Hepatocyte (in vitro differentiated cells): ENCODE results near the gene DLG2. TPM values are rescaled to one million over a fixed set of nuclear protein-coding genes. Genes with fewer than 3 reads are reported as not detected.
"Not testable (repeated sequence)": the region's sequence is repeated elsewhere in the genome, so short reads cannot be mapped to it uniquely, and the experiment has no call there.

Source experiments
- DNase-seq: peaks from one replicate; pipeline ENCODE4 v3.0.0-alpha.2; 2016; ENCODE audit warnings: low spot score
- H2AFZ ChIP-seq: fragments of 200-600 bp; sonication (generic); 2 replicates; pipeline ENCODE4 v1.6.0; 2016; ENCODE audit warnings: antibody characterized with exemption, mild to moderate bottlenecking
- H3K27ac ChIP-seq: fragments of 200-600 bp; sonication (generic); 2 replicates; pipeline ENCODE4 v1.5.1; 2016; ENCODE audit warnings: mild to moderate bottlenecking
- H3K27me3 ChIP-seq: fragments of 200-600 bp; sonication (generic); 2 replicates; pipeline ENCODE4 v1.6.1; 2016
- H3K36me3 ChIP-seq: fragments of 200-600 bp; sonication (generic); replicated peaks from 2 replicates; pipeline ENCODE4 v1.5.1; 2016; ENCODE audit warnings: low read depth; ENCODE audit not compliant: insufficient read depth
- H3K4me1 ChIP-seq: fragments of 200-600 bp; sonication (generic); 2 replicates; pipeline ENCODE4 v1.5.1; 2016; ENCODE audit warnings: mild to moderate bottlenecking, moderate library complexity; ENCODE audit not compliant: insufficient read depth
- H3K4me2 ChIP-seq: fragments of 200-600 bp; sonication (generic); 2 replicates; pipeline ENCODE4 v1.6.0; 2016
- H3K4me3 ChIP-seq: fragments of 200-600 bp; sonication (generic); 2 replicates; pipeline ENCODE4 v1.5.1; 2016; ENCODE audit warnings: mild to moderate bottlenecking
- H3K79me2 ChIP-seq: fragments of 200-600 bp; sonication (generic); 2 replicates; pipeline ENCODE4 v1.6.0; 2017; ENCODE audit warnings: mild to moderate bottlenecking
- H3K9me2 ChIP-seq: fragments of 200-600 bp; sonication (generic); replicated peaks from 2 replicates; pipeline ENCODE4 v1.6.0; 2017; ENCODE audit warnings: mild to moderate bottlenecking; ENCODE audit not compliant: insufficient read depth
- H3K9me3 ChIP-seq: fragments of 200-600 bp; sonication (generic); 2 replicates; pipeline ENCODE4 v1.5.1; 2016; ENCODE audit warnings: low read depth, mild to moderate bottlenecking
- H4K20me1 ChIP-seq: fragments of 200-600 bp; sonication (generic); 2 replicates; pipeline ENCODE4 v1.6.0; 2016; ENCODE audit warnings: mild to moderate bottlenecking; ENCODE audit not compliant: insufficient read depth, poor library complexity, severe bottlenecking
- CTCF ChIP-seq: fragments of 200-600 bp; sonication (generic); IDR thresholded peaks from 2 replicates; pipeline ENCODE4 v1.5.1; 2016; ENCODE audit warnings: antibody characterized with exemption, mild to moderate bottlenecking; ENCODE audit not compliant: poor library complexity
- EZH2 ChIP-seq: fragments of 200-600 bp; sonication (generic); IDR thresholded peaks from 2 replicates; pipeline ENCODE4 v1.6.1; 2016; ENCODE audit warnings: antibody characterized with exemption, mild to moderate bottlenecking, borderline replicate concordance
- EZH2phosphoT487 ChIP-seq: fragments of 200-600 bp; sonication (generic); IDR thresholded peaks from one replicate; pipeline ENCODE4 v1.6.1; 2018; ENCODE audit warnings: antibody characterized with exemption, mild to moderate bottlenecking, low read depth, moderate library complexity; ENCODE audit not compliant: unreplicated experiment, severe bottlenecking
- WGBS: methylation state at CpG from one replicate; pipeline ENCODE4 v1.1.6; 2016; ENCODE audit warnings: low lambda C conversion rate; ENCODE audit errors: missing lambda C conversion rate; 5-methylcytosine and 5-hydroxymethylcytosine counted together
- polyA plus RNA-seq: library from polyadenylated mRNA; unstranded; fragments of >200 nt; fragmentation: Nextera tagmentation; extraction: Ambion mirVana; gene quantifications from 2 replicates; pipeline ENCODE4 v1.2.1, GENCODE V29; 2016
- total RNA-seq: library from RNA; depleted of rRNA; stranded (reverse); fragments of >200 nt; gene quantifications from 2 replicates; pipeline ENCODE4 v1.2.3, GENCODE V29; 2014

Gene DLG2
- total and polyA plus RNA-seq, 2 experiments from 2014 or later, result 2.6 to 6.8 TPM

- Histone ChIP-seq H3K27ac (no peak overlapping the region), H3K9me3 (no peaks in the 10 kb centered on the region), H3K4me2 (no peak overlapping the region), H3K9me2 (no peaks in the 10 kb centered on the region), H3K4me3 (no peak overlapping the region), H4K20me1 (no peaks in the 10 kb centered on the region), H3K36me3 (no peaks in the 10 kb centered on the region), H2AFZ (no peak overlapping the region), H3K27me3 (no peaks in the 10 kb centered on the region), H3K4me1 (no peaks in the 10 kb centered on the region), H3K79me2 (no peaks in the 10 kb centered on the region)
- no peak for DNase-seq
- 63% methylated on average over 3 of the region's 3 CpGs for WGBS
- TF ChIP-seq EZH2 (no peak), CTCF (no peak), EZH2phosphoT487 (no peak)
Measured at GRCh38 chr11:85406316-85406715, 220.8 kb downstream of the DLG2 start.

GRCh38 chr11:85395515-85396055, 231.6 kb downstream of the DLG2 start:
- H3K4me2 ChIP-seq, H3K27ac ChIP-seq, H2AFZ ChIP-seq: not testable (repeated sequence)

GRCh38 chr11:85394283-85394682, 232.9 kb downstream of the DLG2 start:
- TF ChIP-seq EZH2, result no peak
- no peak for TF ChIP-seq CTCF
- TF ChIP-seq EZH2phosphoT487, result no peak
- DNase-seq, result no peak

More at GRCh38 chr11:85395515-85396055, 231.6 kb downstream of the DLG2 start:
- not testable (repeated sequence) for H3K4me3 ChIP-seq, H3K4me1 ChIP-seq, H4K20me1 ChIP-seq, H3K9me3 ChIP-seq, H3K9me2 ChIP-seq, H3K36me3 ChIP-seq, H3K27me3 ChIP-seq, H3K79me2 ChIP-seq
- WGBS, result 61% methylated on average over 4 of the region's 4 CpGs
- DNase-seq, result peak; percentile 4

GRCh38 chr11:85391141-85391540, 236.0 kb downstream of the DLG2 start:
- H3K79me2 ChIP-seq, result no peaks in the 10 kb centered on the region
- H3K9me2 ChIP-seq, result no peaks in the 10 kb centered on the region
- H3K27me3 ChIP-seq, result no peaks in the 10 kb centered on the region
- no peaks in the 10 kb centered on the region for H3K4me1 ChIP-seq
- H3K36me3 ChIP-seq, result no peaks in the 10 kb centered on the region
- no peak overlapping the region for H3K4me2 ChIP-seq
- no peak for TF ChIP-seq CTCF
- no peaks in the 10 kb centered on the region for H4K20me1 ChIP-seq
- no peak overlapping the region for H3K27ac ChIP-seq
- no peak overlapping the region for H3K4me3 ChIP-seq
- 71% methylated on average over 1 of the region's 1 CpG for WGBS
- H3K9me3 ChIP-seq, result no peaks in the 10 kb centered on the region
- no peak for DNase-seq
- no peak overlapping the region for H2AFZ ChIP-seq

More at GRCh38 chr11:85394283-85394682, 232.9 kb downstream of the DLG2 start:
- no peaks in the 10 kb centered on the region for H3K9me3 ChIP-seq
- no peak overlapping the region for H2AFZ ChIP-seq
- H3K4me3 ChIP-seq, result no peak overlapping the region
- H3K79me2 ChIP-seq, result no peaks in the 10 kb centered on the region
- no peak overlapping the region for H3K27ac ChIP-seq
- no peaks in the 10 kb centered on the region for H3K9me2 ChIP-seq
- H4K20me1 ChIP-seq, result no peaks in the 10 kb centered on the region
- H3K4me2 ChIP-seq, result no peak overlapping the region
- WGBS, result 81% methylated on average over 2 of the region's 2 CpGs
- H3K36me3 ChIP-seq, result no peaks in the 10 kb centered on the region
- no peaks in the 10 kb centered on the region for H3K27me3 ChIP-seq
- no peaks in the 10 kb centered on the region for H3K4me1 ChIP-seq
